ENCODE results near the gene RGPD4. TPM values are rescaled to one million over a fixed set of nuclear protein-coding genes. Genes with fewer than 3 reads are reported as not detected.

The RGPD4 gene
- total RNA-seq, 1 donor from 2014 or later, result not detected

DNA sequence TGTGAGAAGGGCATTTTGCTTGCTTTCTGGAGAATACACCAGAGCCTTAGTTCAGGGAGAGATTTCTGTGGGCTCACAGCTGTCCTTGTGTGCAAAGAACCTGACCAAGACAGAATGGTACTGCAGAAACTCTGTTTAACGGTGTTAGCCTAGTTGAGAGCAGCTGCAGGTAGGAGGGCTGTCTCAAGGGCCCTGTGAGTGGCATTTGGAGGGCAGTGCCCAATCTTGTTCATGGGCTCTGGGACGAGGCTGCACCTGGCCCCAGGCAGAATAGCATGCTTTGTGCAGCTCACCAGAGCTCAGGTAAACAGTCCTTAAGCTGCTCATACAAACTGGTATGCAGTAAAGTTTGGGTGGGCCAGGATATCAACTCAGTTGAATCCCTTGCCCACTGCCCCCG lies 16.9 kb upstream of the RGPD4 start:
- H3K27ac Mint-ChIP-seq (ENCODE audit: unreplicated experiment), result no peak overlapping the region
- no peaks in the 10 kb centered on the region for H3K36me3 ChIP-seq (ENCODE audit: insufficient read depth, low read length)
- no peaks in the 10 kb centered on the region for H3K27me3 Mint-ChIP-seq (ENCODE audit: low read depth, unreplicated experiment)
- no peak overlapping the region for H3K4me2 ChIP-seq (ENCODE audit: low read length)
- H3K79me2 ChIP-seq (ENCODE audit: insufficient read depth, low read length), result no peaks in the 10 kb centered on the region
- H3K36me3 Mint-ChIP-seq (ENCODE audit: low read depth, unreplicated experiment), result no peaks in the 10 kb centered on the region
- FAIRE-seq, result no peak
- no peaks in the 10 kb centered on the region for H3K27me3 ChIP-seq (ENCODE audit: insufficient read depth, low read length)
- no peaks in the 10 kb centered on the region for H3K9me3 ChIP-seq (ENCODE audit: insufficient read depth, low read depth, low read length)
- no peak overlapping the region for H3K27ac ChIP-seq (ENCODE audit: low read depth, low read length)
- H3K4me1 Mint-ChIP-seq (ENCODE audit: low read depth, unreplicated experiment), result peaks cover 11% of the 10 kb centered on the region
- TF ChIP-seq, protein P1, sequence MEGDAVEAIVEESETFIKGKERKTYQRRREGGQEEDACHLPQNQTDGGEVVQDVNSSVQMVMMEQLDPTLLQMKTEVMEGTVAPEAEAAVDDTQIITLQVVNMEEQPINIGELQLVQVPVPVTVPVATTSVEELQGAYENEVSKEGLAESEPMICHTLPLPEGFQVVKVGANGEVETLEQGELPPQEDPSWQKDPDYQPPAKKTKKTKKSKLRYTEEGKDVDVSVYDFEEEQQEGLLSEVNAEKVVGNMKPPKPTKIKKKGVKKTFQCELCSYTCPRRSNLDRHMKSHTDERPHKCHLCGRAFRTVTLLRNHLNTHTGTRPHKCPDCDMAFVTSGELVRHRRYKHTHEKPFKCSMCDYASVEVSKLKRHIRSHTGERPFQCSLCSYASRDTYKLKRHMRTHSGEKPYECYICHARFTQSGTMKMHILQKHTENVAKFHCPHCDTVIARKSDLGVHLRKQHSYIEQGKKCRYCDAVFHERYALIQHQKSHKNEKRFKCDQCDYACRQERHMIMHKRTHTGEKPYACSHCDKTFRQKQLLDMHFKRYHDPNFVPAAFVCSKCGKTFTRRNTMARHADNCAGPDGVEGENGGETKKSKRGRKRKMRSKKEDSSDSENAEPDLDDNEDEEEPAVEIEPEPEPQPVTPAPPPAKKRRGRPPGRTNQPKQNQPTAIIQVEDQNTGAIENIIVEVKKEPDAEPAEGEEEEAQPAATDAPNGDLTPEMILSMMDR (IDR thresholded peaks at IDR 0.05; ENCODE audit: insufficient read depth, low read depth, low read length), result no peak
- TF ChIP-seq EZH2 (IDR thresholded peaks at IDR 0.05; ENCODE audit: insufficient read depth, low read length), result no peak
- no peak overlapping the region for H3K4me3 Mint-ChIP-seq (ENCODE audit: unreplicated experiment)
- H3K9ac ChIP-seq (ENCODE audit: low read length), result no peak overlapping the region
- no peaks in the 10 kb centered on the region for H3K4me1 ChIP-seq (ENCODE audit: insufficient read depth, low read length)
- H2AFZ ChIP-seq (ENCODE audit: low read depth, low read length), result no peak overlapping the region
- H3K9me3 Mint-ChIP-seq (ENCODE audit: unreplicated experiment), result no peaks in the 10 kb centered on the region
- no peak for DNase-seq (ENCODE audit: low read depth)
- no peaks in the 10 kb centered on the region for H4K20me1 ChIP-seq (ENCODE audit: insufficient read depth, low read length)
- H3K4me3 ChIP-seq (ENCODE audit: insufficient read depth, low read depth, low read length), result no peak overlapping the region

DNA sequence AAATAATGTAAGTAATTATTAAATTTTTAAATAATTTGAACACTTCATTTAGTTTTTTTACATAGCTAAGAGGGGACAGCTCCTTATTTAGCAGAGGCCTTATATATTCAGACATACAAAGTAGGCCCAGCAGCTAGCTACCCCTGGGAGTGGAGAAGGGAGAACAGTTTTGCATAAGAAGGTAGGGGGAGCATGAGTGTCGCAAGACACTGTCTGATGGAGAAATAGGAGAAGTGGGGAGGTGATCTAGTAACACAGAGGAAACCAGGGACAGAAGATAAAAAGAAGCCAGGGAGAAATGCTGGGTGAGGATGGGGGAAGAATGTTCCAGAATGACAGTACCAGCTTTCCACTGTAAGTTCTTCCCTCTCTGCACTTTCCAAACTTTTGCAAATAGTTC lies 16.0 kb upstream of the RGPD4 start:
- H4K20me1 ChIP-seq (ENCODE audit: insufficient read depth, low read length), result no peaks in the 10 kb centered on the region
- TF ChIP-seq, protein P1 (IDR thresholded peaks at IDR 0.05; ENCODE audit: insufficient read depth, low read depth, low read length), result no peak
- TF ChIP-seq EZH2 (IDR thresholded peaks at IDR 0.05; ENCODE audit: insufficient read depth, low read length), result no peak
- H3K36me3 ChIP-seq (ENCODE audit: insufficient read depth, low read length), result no peaks in the 10 kb centered on the region
- no peak overlapping the region for H3K27ac ChIP-seq (ENCODE audit: low read depth, low read length)
- H3K4me2 ChIP-seq (ENCODE audit: low read length), result no peak overlapping the region
- H3K27ac Mint-ChIP-seq (ENCODE audit: unreplicated experiment), result no peak overlapping the region
- H3K79me2 ChIP-seq (ENCODE audit: insufficient read depth, low read length), result no peaks in the 10 kb centered on the region
- FAIRE-seq, result no peak
- H3K9me3 Mint-ChIP-seq (ENCODE audit: unreplicated experiment), result no peaks in the 10 kb centered on the region
- H2AFZ ChIP-seq (ENCODE audit: low read depth, low read length), result no peak overlapping the region
- no peak for DNase-seq (ENCODE audit: low read depth)
- H3K4me1 ChIP-seq (ENCODE audit: insufficient read depth, low read length), result no peaks in the 10 kb centered on the region
- no peaks in the 10 kb centered on the region for H3K9me3 ChIP-seq (ENCODE audit: insufficient read depth, low read depth, low read length)
- no peak overlapping the region for H3K4me3 Mint-ChIP-seq (ENCODE audit: unreplicated experiment)
- H3K27me3 Mint-ChIP-seq (ENCODE audit: low read depth, unreplicated experiment), result no peaks in the 10 kb centered on the region
- no peaks in the 10 kb centered on the region for H3K27me3 ChIP-seq (ENCODE audit: insufficient read depth, low read length)
- H3K4me1 Mint-ChIP-seq (ENCODE audit: low read depth, unreplicated experiment), result peaks cover 11% of the 10 kb centered on the region
- H3K9ac ChIP-seq (ENCODE audit: low read length), result no peak overlapping the region
- no peaks in the 10 kb centered on the region for H3K36me3 Mint-ChIP-seq (ENCODE audit: low read depth, unreplicated experiment)
- no peak overlapping the region for H3K4me3 ChIP-seq (ENCODE audit: insufficient read depth, low read depth, low read length)

DNA sequence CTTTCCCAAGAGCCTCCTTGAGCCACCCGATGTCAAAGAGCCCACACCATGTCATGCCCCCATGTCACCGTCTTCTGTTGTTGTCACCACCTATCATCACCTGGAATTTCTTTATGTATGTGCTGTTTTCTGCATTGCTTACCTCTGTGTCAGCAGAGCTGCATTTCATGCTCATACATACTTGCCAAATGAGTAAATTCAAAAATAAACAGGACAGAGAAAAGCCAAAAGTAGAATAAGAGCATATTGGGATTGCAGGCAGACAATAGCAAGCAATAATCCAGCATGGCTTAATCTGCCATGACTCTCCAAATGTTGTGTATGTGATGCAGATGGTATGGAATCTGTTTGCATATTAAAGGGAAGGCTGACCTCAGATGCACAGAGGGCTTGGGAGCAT lies 15.3 kb upstream of the RGPD4 start:
- no peak for DNase-seq (ENCODE audit: low read depth)
- FAIRE-seq, result no peak
- Mint-ChIP-seq H3K27me3 (ENCODE audit: low read depth, unreplicated experiment) (no peaks in the 10 kb centered on the region), H3K27ac (ENCODE audit: unreplicated experiment) (no peak overlapping the region), H3K4me1 (ENCODE audit: low read depth, unreplicated experiment) (peaks cover 11% of the 10 kb centered on the region), H3K9me3 (ENCODE audit: unreplicated experiment) (no peaks in the 10 kb centered on the region), H3K4me3 (ENCODE audit: unreplicated experiment) (no peak overlapping the region), H3K36me3 (ENCODE audit: low read depth, unreplicated experiment) (no peaks in the 10 kb centered on the region)
- TF ChIP-seq, protein P1 (IDR thresholded peaks at IDR 0.05; ENCODE audit: insufficient read depth, low read depth, low read length), result no peak
- no peak for TF ChIP-seq EZH2 (IDR thresholded peaks at IDR 0.05; ENCODE audit: insufficient read depth, low read length)
- H3K79me2 ChIP-seq (ENCODE audit: insufficient read depth, low read length), result no peaks in the 10 kb centered on the region
- no peak overlapping the region for H3K27ac ChIP-seq (ENCODE audit: low read depth, low read length)
- H3K9me3 ChIP-seq (ENCODE audit: insufficient read depth, low read depth, low read length), result no peaks in the 10 kb centered on the region
- H3K4me3 ChIP-seq (ENCODE audit: insufficient read depth, low read depth, low read length), result no peak overlapping the region
- no peaks in the 10 kb centered on the region for H4K20me1 ChIP-seq (ENCODE audit: insufficient read depth, low read length)
- no peak overlapping the region for H2AFZ ChIP-seq (ENCODE audit: low read depth, low read length)
- H3K36me3 ChIP-seq (ENCODE audit: insufficient read depth, low read length), result no peaks in the 10 kb centered on the region
- H3K4me2 ChIP-seq (ENCODE audit: low read length), result no peak overlapping the region
- H3K4me1 ChIP-seq (ENCODE audit: insufficient read depth, low read length), result no peaks in the 10 kb centered on the region
- H3K27me3 ChIP-seq (ENCODE audit: insufficient read depth, low read length), result no peaks in the 10 kb centered on the region
- no peak overlapping the region for H3K9ac ChIP-seq (ENCODE audit: low read length)

All from astrocyte (in vitro differentiated cells and primary cell).